Medulla oblongata (tissue), 1 donor: ENCODE measurements around the gene C7orf25.
"Not testable (repeated sequence)": the region's sequence is repeated elsewhere in the genome, so short reads cannot be mapped to it uniquely, and the experiment has no call there.

Source experiments
- DNase-seq: peaks from one replicate; pipeline ENCODE4 v3.0.0-alpha.2; 2015; ENCODE audit errors: extremely low spot score

The C7orf25 gene

DNA sequence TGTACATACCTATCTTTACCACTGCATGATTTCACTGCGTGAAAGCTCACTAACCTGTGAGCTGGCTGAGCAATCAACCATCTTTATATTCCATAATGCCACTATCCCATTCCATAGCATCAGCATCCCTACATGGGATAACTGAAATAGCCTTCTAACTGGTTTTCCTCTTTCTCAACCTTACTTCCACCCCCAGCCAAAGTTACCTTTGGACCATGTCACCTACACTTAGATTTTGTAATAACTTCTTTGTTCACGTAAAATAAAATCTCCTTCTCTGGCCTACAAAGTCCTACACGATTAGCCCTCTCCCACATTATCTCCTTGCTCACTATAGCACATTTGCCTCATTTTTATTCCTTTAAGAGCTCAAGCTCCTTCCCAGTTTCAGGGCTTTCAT lies 17.6 kb upstream of the C7orf25 start:
- no peak for DNase-seq

DNA sequence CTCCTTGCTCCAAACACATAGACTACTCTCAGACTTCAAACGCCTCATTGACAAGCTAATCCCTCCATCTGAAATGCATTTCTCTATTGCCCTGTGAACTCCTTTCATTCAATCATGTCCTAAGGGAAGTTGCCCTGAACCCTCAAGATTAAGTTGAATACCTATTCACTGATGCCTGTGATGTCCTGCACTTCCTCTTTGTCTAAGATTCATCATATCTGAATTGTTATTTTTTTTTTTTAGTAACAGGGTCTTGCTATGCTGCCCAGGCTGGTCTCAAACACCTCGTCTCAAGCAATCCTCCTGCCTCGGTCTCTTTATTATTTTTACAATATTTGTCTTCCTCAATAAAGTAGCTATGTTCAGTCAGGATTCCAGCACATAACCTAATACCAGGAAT lies 16.9 kb upstream of the C7orf25 start:
- DNase-seq: no peak

DNA sequence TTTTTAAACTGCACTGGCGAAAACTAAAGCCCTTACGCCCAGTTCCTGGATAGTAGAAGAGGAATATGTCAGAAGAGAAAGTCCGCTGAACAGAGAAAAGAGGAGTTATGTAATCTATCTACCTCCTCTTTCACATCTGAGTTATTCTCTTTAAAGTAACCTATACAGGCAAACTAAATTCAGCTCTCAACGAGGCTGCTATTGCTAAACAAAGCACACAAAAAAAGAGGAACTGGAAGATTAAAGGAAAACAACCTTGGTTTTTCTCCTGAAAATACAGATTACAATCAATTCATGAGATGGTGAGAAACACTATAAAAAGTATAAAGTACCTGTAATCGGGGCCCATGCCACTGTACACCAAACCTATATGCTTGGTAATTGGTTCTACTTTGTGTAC lies 14.3 kb upstream of the C7orf25 start:
- no peak for DNase-seq

DNA sequence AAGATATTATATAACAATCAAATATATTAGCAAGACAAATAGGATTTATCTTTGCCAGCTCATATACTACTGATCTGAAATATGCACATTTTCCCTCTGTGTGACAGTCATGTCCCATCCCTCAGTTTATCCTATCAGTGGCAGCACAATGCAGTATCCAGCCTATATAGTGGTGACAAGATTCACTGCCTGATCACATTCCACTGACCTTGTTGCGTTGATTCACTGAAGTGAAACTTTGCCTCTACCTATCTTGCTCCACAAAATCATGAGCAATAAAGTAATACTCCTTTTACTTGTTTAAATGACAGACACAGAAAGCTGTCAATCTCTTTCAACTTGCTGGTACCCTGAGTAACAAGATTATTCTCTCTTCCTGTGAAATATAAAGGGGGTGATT lies 13.8 kb upstream of the C7orf25 start:
- no peak for DNase-seq

DNA sequence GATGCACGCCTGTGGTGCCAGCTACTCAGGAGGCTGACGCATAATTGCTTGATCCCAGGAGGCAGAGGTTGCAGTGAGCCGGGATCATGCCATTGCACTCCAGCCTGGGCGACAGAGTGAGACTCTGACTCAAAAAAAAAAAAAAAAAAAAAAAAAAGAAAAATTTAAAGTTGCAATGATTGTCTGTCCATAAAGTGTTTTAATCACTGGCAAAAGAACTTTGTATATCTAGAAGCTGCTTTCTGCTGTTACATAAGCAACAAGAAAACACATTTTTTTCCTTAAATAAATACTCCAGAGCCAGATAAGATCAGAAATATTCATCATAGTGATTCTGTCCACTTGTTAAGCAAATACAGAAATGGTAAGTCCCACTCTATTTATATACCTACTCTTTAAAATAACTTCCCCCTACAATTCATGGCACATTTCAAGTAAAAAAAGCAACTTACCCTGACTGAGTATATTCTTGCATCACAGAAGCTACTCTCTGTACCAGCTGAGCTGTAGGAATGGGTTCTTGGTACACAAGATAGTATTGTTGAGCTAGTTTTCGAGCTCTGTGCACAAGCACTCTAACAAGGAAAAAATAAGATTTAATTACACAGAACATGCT lies 12.5 kb upstream of the C7orf25 start:
- no peak for DNase-seq

DNA sequence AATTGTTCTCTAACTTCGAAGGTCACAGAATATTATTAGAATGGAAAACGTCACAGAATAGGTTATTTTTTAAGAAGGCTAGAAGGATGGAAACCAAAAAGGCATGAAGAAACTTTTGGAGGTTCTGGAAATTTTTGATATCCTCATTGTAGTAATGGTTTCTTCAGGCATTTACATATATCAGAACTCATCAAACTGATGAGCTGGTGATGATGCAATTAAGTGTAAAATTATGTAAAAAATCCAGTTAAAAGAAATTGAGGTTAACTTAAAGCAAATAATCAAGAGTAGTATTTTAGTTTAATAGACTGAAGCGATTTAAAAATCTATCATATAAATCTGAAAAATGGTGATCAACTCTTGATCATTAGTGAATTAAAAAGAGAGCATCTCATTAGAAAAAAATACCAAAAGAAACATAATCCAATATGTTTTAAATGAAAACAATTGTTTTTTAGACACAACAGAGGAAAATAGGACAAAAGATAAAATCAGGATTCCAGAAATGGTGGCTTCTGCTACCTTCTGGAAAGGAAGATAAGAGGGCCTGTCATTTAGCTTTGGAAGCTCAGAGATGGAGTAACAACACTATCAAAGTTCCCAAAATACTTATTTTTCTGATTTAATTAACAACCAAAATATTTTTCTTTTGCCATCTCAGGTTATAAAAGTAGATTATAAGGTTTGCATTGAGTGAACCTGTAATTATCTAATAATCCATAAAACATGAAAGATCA lies 10.3 kb upstream of the C7orf25 start:
- no peak for DNase-seq

DNA sequence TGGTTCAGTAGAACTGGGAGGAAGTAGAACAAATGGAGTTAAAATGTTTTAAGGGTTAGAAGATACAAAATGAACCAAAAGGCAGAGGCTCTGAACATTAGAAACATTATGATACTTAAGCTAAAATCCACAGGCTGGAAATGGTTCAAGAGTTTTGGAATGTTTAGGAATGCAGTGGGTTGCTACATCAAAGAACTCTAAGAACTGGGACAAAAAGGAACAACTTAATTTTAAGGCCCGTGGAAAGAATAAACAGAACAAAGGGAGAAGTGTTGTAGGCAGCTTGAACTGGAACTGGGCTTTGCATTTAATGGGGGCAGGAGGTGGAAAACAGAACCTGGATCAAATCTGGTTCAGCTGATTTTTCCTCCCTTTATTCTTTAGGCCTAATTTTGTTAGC lies 3.5 kb upstream of the C7orf25 start:
- DNase-seq: no peak

DNA sequence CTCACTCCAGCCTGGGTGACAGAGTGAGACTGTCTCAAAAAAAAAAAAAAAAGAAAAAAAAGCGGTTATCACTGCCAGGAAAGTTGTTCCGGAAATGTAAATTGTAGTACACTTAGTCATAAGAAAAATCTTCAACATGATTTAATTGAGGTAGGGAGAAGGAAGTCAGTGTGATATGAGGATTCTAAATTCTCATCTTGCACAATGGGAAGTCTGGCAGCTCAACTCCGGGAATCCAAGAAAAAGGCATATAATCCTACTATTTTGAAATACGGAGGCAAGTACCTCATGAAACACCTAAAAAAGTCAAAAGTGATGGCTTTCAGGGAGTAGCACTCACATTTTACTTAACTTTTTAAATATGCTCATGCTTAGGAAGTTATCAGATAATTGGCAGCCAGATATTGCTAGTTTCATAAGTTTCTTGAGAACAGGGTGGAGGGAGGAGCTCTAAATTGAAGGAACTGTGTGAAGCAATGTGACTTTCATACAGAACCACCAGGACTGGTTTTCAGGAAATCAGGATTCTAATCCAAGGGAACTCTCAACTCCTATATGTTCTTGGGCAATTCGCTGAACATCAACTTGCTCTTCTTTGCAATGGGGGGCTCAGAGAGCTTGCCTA lies 2.7 kb upstream of the C7orf25 start:
- DNase-seq: no peak

DNA sequence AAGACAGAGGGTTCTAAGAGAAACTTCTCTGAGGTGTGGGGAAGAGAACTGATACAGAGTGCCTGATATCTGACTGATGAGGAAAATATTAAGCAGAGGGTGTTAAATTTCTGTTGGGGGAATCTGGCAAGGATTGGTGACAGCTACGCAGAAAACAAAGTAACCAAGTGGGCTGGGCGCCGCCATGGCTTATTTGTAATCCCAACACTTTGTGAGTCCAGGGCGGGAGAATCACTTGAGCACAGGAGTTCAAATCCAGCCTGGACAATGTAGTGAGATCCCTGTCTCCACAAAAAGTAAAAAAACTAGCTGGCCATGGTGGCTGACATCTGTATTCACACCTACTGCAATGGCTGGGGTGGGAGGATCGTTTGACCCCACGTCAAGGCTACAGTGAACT lies 2.1 kb upstream of the C7orf25 start:
- no peak for DNase-seq

DNA sequence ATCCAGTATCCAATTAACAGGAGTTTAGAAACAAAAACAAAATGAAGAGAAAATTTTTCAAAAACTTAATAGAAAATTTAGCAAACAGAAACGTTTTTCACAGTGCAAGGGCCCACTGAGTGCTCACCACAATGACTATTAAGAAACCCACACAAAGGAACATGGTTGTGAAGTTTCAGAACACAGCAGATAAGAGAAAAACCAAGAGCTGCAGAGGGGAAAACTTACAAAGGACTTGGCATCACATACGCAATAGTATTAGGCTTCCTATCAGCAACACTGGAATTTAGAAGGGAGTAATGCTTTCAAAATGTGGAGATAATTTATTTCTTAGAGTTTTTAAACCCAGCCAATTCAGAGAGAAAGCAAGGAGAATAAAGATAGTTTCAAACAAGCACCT lies 1.7 kb upstream of the C7orf25 start:
- DNase-seq: no peak

DNA sequence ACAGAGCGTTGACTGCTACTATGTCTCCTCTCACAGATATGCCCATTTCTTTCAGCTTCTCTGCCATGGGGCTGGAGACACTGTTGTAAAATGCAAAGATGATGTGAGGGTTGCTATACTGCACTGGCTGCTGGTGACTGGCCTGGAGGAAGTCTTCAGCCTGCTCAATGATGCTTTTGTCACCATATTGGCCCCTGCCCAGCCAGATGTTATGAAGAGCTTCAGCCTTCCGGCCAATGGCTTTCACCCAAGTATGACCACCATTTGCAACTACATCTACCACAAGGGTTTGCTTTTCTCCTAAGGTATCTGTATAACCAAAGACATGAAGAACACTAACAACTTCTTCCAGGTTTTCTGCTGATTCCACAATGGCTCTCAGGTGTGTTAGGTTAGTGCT lies 1.6 kb downstream of the C7orf25 start:
- DNase-seq: peak; percentile 65

DNA sequence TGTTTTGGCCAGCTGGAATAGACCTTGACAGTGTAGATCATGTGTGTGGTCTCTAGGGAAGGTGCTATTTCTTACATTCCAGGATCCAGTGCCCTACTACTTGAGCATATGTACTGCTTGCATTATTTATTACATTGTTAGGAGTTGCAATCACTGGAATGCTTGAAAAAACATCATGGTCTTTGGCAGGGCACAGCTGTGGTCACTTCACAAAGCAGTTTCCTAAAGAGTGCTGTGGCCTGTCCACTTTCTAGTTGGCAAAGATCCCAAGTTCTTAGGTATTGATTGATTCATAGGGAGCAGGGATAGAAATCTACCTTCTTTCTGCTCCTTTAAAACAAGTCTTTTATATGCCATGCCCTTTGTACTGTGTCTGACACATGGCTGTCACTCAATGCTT lies 4.6 kb downstream of the C7orf25 start:
- no peak for DNase-seq

DNA sequence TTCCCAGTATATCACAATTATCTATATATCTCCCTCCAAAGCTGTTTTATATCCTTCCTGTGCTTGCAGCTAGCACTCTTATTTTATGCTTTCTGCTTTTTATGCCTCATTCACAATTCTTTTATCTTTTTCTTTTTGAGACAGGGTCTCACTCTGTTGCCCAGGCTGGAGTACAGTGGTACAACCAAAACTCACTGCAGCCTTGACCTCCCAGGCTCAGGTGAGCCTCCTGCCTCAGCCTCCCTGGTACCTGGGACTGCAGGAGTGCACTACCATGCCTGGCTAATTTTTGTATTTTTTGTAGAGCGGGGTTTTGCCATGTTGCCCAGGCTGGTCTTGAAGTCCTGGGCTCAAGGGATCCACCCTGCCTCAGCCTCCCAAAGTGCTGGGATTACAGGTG lies 5.7 kb downstream of the C7orf25 start:
- no peak for DNase-seq

DNA sequence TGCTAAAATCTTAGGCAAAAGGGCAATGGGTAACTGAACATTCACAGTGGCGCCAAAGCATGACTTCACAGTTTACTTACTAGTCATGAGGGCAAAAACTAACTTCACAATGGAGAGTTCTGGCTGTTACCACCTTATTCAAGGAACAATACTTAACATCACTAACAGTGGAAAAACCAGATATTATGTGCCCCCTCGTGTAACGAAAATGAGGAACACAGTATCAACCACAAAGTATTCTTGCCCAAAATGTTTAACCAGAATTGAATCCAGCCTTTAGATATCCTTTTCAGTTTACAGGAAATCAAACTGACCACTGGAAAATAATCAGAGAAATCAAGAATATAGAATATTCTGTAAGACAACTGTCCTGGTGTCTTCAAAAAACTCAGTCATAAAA lies 9.5 kb downstream of the C7orf25 start:
- DNase-seq: no peak

DNA sequence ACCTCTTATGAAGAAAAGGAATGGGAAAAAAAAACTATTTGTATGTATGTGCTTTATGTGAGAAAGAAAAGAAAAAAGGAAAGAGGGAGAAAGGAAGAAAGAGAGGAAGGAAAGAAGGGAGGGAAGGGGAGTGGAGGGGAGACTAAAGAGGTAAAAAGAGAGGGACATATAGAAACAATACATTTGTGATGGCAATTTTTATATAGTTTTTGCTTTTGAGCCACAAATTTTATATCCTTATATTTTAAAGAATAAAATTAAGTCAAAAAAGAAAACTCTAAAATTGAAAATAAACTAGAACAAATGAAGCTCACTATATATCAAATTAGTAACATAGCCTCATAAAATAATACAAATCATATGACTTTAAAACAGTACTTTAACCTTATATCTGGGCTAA lies 11.0 kb downstream of the C7orf25 start:
- DNase-seq: no peak

DNA sequence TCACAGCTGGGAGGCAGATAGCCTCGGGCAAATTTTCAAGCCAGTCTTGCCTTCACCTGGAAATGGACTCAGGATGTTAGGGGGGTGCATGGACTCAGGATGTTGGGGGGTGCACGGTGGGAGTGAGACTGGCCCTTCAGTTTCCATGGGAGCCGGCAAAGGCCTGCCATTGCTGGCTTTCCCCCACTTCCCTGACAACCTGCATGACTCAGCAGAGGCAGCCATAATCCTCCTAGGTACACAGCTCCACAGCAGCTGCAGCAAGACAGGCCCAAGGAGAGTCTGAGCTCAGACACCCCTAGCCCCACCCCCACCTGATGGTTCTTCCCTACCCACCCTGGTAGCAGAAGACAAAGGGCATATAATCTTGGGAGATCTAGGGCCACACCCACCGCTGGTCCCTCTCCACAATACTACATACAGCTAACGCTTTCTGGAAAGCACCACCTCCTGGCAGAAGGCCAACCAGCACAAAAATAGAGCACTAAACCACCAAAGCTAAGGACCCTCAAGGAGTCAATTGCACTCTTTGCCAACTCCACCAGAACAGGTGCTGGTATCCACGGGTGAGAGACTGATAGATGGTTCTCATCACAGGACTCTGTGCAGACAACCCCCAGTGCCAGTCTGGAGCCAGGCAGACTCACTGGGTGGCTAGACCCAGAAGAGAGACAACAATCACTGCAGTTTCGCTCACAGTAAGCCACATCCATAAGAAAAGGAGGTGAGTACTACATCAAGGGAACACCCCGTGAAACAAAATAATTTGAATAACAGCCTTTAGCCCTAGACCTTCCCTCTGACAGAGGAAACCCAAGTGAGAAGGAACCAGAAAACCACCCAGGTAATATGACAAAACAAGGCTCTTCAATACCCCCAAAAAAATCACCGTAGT lies 18.3 kb downstream of the C7orf25 start:
- no peak for DNase-seq

DNA sequence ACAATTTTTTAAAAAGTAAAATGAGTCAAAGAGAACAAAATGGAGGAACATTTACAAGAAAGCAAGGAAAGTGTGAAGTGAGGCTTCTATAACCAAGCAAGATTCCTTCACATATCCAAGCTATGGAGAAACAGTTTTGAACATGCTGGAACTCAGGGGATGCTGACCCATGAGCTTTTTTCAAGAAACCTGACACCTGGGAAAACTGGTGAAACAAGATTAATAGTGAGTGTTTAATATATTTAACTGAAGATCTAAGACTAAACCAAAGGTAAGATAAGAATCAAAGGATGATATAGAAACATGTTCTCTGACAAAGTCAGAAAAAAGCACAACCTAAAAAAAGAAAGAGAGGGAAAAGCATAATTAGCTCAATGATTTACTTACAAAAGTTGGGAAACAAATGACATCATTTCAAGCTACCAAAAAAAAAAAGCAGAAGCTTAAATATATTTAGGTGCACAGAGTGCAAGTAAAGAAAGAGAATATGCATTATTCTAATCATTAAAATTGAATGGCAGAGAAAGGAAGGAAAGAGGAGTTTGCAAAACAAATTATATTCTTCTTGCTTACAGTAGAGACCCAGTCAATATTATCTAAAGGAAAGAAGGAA lies 24.9 kb downstream of the C7orf25 start:
- DNase-seq: no peak

DNA sequence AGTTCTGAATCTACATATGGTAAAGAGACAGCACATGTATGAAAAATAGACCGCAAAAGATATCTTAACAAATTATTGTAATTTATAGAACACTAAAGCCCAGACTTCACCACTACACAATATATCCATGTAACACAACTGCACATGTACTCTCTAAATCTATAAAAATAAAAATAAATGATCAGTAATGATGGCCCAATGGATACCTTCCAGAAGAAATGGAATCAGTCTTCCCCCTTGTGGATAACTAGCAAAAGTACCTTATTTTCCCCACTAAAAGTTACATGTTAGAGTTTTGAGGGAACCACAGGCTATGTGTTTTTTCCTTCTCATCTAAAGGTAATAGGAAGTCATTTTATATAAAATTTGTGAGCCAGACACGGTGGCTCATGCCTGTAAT lies 25.7 kb downstream of the C7orf25 start:
- peak; percentile 14 for DNase-seq

DNA sequence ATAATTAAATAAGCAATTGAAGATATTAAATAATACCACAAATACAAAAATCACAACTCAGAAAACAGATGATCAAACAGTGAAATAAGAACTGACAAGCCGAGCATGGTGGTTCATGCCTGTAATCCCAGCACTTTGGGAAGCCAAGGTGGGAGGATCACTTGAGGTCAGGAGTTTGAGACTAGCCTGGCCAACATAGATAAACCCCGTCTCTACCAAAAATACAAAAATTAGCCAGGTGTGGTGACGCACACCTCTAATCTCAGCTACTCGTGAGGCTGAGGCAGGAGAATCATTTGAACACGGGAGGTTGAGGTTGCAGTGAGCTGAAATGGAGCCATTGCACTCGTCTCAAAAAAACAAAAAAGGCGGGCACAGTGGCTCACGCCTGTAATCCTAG lies 26.7 kb downstream of the C7orf25 start:
- not testable (repeated sequence) for DNase-seq

DNA sequence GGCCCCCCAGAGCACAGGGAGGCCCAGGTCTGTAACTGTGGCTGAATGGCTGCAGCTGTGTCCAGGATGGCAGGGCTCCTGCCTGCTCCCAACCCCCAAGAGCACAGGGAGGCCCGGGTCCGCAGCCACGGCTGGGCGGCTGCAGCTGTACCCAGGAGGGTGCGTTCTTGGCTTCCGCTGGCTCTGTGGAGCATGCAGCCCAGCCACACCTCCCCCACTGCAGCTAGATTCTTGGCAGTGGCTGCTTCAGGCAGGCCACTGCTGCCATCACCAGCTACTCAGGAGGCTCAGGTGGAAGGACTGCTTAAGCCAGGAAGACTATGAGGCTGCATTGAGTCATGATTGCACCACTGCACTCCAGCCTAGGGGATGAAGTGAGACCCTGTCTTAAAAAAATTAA lies 27.9 kb downstream of the C7orf25 start:
- DNase-seq: no peak

DNA sequence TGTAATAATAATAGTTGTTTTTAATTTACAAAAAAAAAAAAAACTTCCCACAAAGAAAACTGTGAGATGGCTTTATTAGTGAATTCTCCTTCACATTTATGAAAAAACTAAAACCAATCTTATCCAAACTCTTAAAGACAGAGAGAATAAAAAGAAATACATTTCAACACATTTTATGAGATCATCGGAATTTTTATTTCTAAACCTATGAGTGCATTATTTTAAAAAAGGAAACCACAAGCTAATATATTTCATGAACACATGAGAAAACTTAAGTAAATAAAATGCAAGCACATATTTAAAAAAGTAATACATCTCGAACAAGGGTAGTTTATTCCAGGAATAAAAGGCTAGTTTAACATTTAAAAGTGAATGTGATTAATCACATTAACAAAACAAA lies 31.5 kb downstream of the C7orf25 start:
- DNase-seq: no peak

DNA sequence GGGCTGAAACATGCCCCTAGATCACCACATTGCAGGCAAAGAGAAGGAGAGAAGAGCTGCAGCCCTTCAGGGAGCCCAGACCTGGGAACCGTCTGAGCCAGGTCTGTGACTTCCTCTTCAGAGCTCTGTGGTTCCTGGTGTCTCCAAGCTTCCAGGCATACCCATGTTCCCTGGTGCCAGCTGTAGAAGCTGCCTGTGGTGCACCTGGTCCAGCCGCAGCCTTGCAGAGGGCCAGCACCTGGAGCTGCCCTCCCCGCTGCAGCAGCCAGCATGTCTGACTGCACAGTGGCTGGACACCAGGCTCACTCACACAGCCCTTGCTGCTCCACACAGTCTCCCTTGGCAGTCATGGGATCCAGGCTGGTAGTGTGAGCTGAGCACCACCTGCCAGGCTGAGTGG lies 33.6 kb downstream of the C7orf25 start:
- no peak for DNase-seq
